ENCODE data around the gene LRP8. TPM values are rescaled to one million over a fixed set of nuclear protein-coding genes. Genes with fewer than 3 reads are reported as not detected.

Gene LRP8
- total and polyA plus RNA-seq, 2 of the 13 experiments (the other 11 are each of a cell fraction or from before 2014, with no cell fraction given): 17.3 to 17.4 TPM

GRCh38 chr1:53317646-53318539 lies 10.0 kb downstream of the LRP8 start:
- H3K27me3 ChIP-seq (ENCODE audit: control insufficient read depth in 1 of 2, insufficient read depth in 2 of 2, low read length in 2 of 2): no peaks in the 10 kb centered on the region
- ATAC-seq: no peak
- ChIA-PET CTCF (ENCODE audit: low intra/inter-chr PET ratio, low total read pairs) (no interaction called here), POLR2A (no interaction called here)
- intact Hi-C loops (cut with micrococcal nuclease; ENCODE audit: unreplicated experiment): no loop called here
- no peak overlapping the region for H3K4me3 ChIP-seq (replicated peaks in 1 of 3; ENCODE audit: insufficient read depth in 1 of 3, low read depth in 2 of 3, low read length in 3 of 3)
- no peak overlapping the region for H3K4me2 ChIP-seq (ENCODE audit: low read depth, low read length)
- no peak overlapping the region for H2AFZ ChIP-seq (ENCODE audit: low read length)
- no peak overlapping the region for H3K27ac ChIP-seq (ENCODE audit: extremely low read length, insufficient read depth, low read length)
- no peak overlapping the region for H3K9ac ChIP-seq (ENCODE audit: insufficient read depth, low read depth, low read length)
- DNase-seq (ENCODE audit: low spot score): no peak
- H3K79me2 ChIP-seq (ENCODE audit: insufficient read depth, low read length): no peaks in the 10 kb centered on the region
- in situ Hi-C loops (cut with HindIII; ENCODE audit: extremely low pct_ligation_motif_present, low pct_unique_long_range_greater_than_20kb): no loop called here
- no peaks in the 10 kb centered on the region for H4K20me1 ChIP-seq (ENCODE audit: insufficient read depth, low read length)
- peaks cover 7 to 30% of the 10 kb centered on the region in 2 experiments for H3K36me3 ChIP-seq (replicated peaks in 1 of 2; ENCODE audit: control insufficient read depth in 1 of 2, insufficient read depth in 2 of 2, low read length in 2 of 2)
- TF ChIP-seq ZNF768 (CRISPR knock-in tag; IDR thresholded peaks at IDR 0.05): peak; percentile 92
- TF ChIP-seq RCOR2 (CRISPR knock-in tag; IDR thresholded peaks at IDR 0.05): no peak
- 97% methylated on average over 13 of the region's 13 CpGs for WGBS (ENCODE audit: low lambda C conversion rate)
- BruUV-seq (replicated peaks): no TSS peak
- no peaks in the 10 kb centered on the region for H3K9me3 ChIP-seq (ENCODE audit: low read length)
- no peak for FAIRE-seq
- no peaks in the 10 kb centered on the region for H3K4me1 ChIP-seq (ENCODE audit: insufficient read depth, low read length)

GRCh38 chr1:53316766-53317581 lies 10.9 kb downstream of the LRP8 start:
- in situ Hi-C loops (cut with HindIII; ENCODE audit: extremely low pct_ligation_motif_present, low pct_unique_long_range_greater_than_20kb) (no loop called here), intact Hi-C loops (cut with micrococcal nuclease; ENCODE audit: unreplicated experiment) (no loop called here)
- H3K9me3 ChIP-seq (ENCODE audit: low read length): no peaks in the 10 kb centered on the region
- H3K4me3 ChIP-seq (replicated peaks in 1 of 3; ENCODE audit: insufficient read depth in 1 of 3, low read depth in 2 of 3, low read length in 3 of 3): no peak overlapping the region
- WGBS (ENCODE audit: low lambda C conversion rate): 97% methylated on average over 14 of the region's 17 CpGs
- H3K27ac ChIP-seq (ENCODE audit: extremely low read length, insufficient read depth, low read length): no peak overlapping the region
- no TSS peak for BruUV-seq (replicated peaks)
- FAIRE-seq (no peak), ATAC-seq (no peak), DNase-seq (ENCODE audit: low spot score) (no peak)
- no peak overlapping the region for H3K4me2 ChIP-seq (ENCODE audit: low read depth, low read length)
- H3K27me3 ChIP-seq (ENCODE audit: control insufficient read depth in 1 of 2, insufficient read depth in 2 of 2, low read length in 2 of 2): no peaks in the 10 kb centered on the region
- no peak overlapping the region for H2AFZ ChIP-seq (ENCODE audit: low read length)
- H3K4me1 ChIP-seq (ENCODE audit: insufficient read depth, low read length): no peaks in the 10 kb centered on the region
- H3K9ac ChIP-seq (ENCODE audit: insufficient read depth, low read depth, low read length): no peak overlapping the region
- no peaks in the 10 kb centered on the region for H4K20me1 ChIP-seq (ENCODE audit: insufficient read depth, low read length)
- POLR2A ChIA-PET: no interaction called here
- H3K79me2 ChIP-seq (ENCODE audit: insufficient read depth, low read length): no peaks in the 10 kb centered on the region
- CTCF ChIA-PET (ENCODE audit: low intra/inter-chr PET ratio, low total read pairs): no interaction called here
- peaks cover 4 to 31% of the 10 kb centered on the region in 2 experiments; a peak in 4 of 5 replicates for H3K36me3 ChIP-seq (replicated peaks in 1 of 2; ENCODE audit: control insufficient read depth in 1 of 2, insufficient read depth in 2 of 2, low read length in 2 of 2)
- no peak for TF ChIP-seq ZNF275 (CRISPR knock-in tag; IDR thresholded peaks at IDR 0.05; ENCODE audit: borderline replicate concordance)
- no peak for TF ChIP-seq SP5 (CRISPR knock-in tag; IDR thresholded peaks at IDR 0.05; ENCODE audit: borderline replicate concordance, low read depth)
- TF ChIP-seq E2F5 (CRISPR knock-in tag; conservative IDR thresholded peaks at IDR 0.05): no peak
- no peak for TF ChIP-seq KLF16 (CRISPR knock-in tag; IDR thresholded peaks at IDR 0.05)
- TF ChIP-seq LRRFIP1 (CRISPR knock-in tag; conservative IDR thresholded peaks at IDR 0.05): no peak
- TF ChIP-seq MTF1 (CRISPR knock-in tag; IDR thresholded peaks at IDR 0.05): no peak
- no peak for TF ChIP-seq ZNF317 (CRISPR knock-in tag; IDR thresholded peaks at IDR 0.05)
- no peak for TF ChIP-seq LBX2 (CRISPR knock-in tag; IDR thresholded peaks at IDR 0.05; ENCODE audit: borderline replicate concordance)
- TF ChIP-seq ZFP37 (CRISPR knock-in tag; IDR thresholded peaks at IDR 0.05; ENCODE audit: borderline replicate concordance): no peak
